HepG2 (cell line): ENCODE results near the gene RAB9A. TPM values are rescaled to one million over a fixed set of nuclear protein-coding genes. Genes with fewer than 3 reads are reported as not detected.

Experiments used
- FOSL2 ChIP-seq: sonication (generic); formaldehyde crosslinking; IDR thresholded peaks from 2 replicates; pipeline ENCODE4 v1.4.0; 2020; ENCODE audit warnings: missing genetic modification reagents
- GABPA ChIP-seq, 2 experiments: IDR thresholded peaks; 2 replicates each; pipeline ENCODE4 v1.6.1; 2011 to 2016; ENCODE audit warnings: low read depth in 2 of 2, low read length in 1 of 2, missing biosample characterization in 1 of 2, missing genetic modification characterization in 1 of 2
- GATAD1 ChIP-seq: IDR thresholded peaks from 2 replicates; pipeline ENCODE4 v1.6.1; 2016; ENCODE audit warnings: missing genetic modification reagents, missing compliant biosample characterization
- HNF4A ChIP-seq: sonication (generic); formaldehyde crosslinking; IDR thresholded peaks from 2 replicates; pipeline ENCODE4 v1.4.0; 2020; ENCODE audit warnings: missing genetic modification reagents
- ISL2 ChIP-seq: sonication (generic); formaldehyde crosslinking; IDR thresholded peaks from 2 replicates; pipeline ENCODE4 v1.5.0; 2020; ENCODE audit warnings: missing genetic modification reagents
- MAX ChIP-seq: IDR thresholded peaks from 2 replicates; pipeline ENCODE4 v1.6.1; 2012; ENCODE audit warnings: inconsistent platforms
- NCOA2 ChIP-seq: sonication (generic); formaldehyde crosslinking; IDR thresholded peaks from 2 replicates; pipeline ENCODE4 v1.8.0; 2022; ENCODE audit warnings: inconsistent platforms
- NFYB ChIP-seq: sonication (generic); formaldehyde crosslinking; IDR thresholded peaks from 2 replicates; pipeline ENCODE4 v1.4.0; 2020; ENCODE audit warnings: missing genetic modification reagents
- NR2C2 ChIP-seq: sonication (generic); formaldehyde crosslinking; IDR thresholded peaks from 2 replicates; pipeline ENCODE4 v1.4.0; 2020; ENCODE audit warnings: missing genetic modification reagents, mild to moderate bottlenecking, moderate library complexity, borderline replicate concordance
- POLR2G ChIP-seq: fragments of 200-400 bp; formaldehyde crosslinking; IDR thresholded peaks from 2 replicates; pipeline ENCODE4 v1.6.1; 2018; ENCODE audit warnings: mild to moderate bottlenecking, low read depth, low read length, moderate library complexity
- SALL1 ChIP-seq: sonication (generic); formaldehyde crosslinking; IDR thresholded peaks from 2 replicates; pipeline ENCODE4 v1.8.0; 2022; ENCODE audit warnings: mild to moderate bottlenecking, missing genetic modification reagents
- SP4 ChIP-seq: sonication (generic); formaldehyde crosslinking; IDR thresholded peaks from 2 replicates; pipeline ENCODE4 v1.8.1; 2023; ENCODE audit warnings: mild to moderate bottlenecking, missing genetic modification reagents
- TARDBP ChIP-seq: sonication (generic); formaldehyde crosslinking; IDR thresholded peaks from 2 replicates; pipeline ENCODE4 v1.8.0; 2022; ENCODE audit warnings: mild to moderate bottlenecking, missing genetic modification reagents
- ZC3H13 ChIP-seq: sonication (generic); formaldehyde crosslinking; IDR thresholded peaks from 2 replicates; pipeline ENCODE4 v1.8.1; 2023; ENCODE audit warnings: mild to moderate bottlenecking, missing genetic modification reagents, moderate library complexity
- ZFX ChIP-seq: sonication (generic); formaldehyde crosslinking; IDR thresholded peaks from 2 replicates; pipeline ENCODE4 v1.4.0; 2020; ENCODE audit warnings: mild to moderate bottlenecking, low read depth, missing genetic modification reagents, moderate library complexity
- ZFY ChIP-seq: sonication (generic); formaldehyde crosslinking; IDR thresholded peaks from 2 replicates; pipeline ENCODE4 v1.4.0; 2020; ENCODE audit warnings: missing genetic modification reagents
- ZGPAT ChIP-seq: IDR thresholded peaks from 2 replicates; pipeline ENCODE4 v1.6.1; 2016; ENCODE audit warnings: mild to moderate bottlenecking
- ZKSCAN8 ChIP-seq: IDR thresholded peaks from 2 replicates; pipeline ENCODE4 v1.6.1; 2016; ENCODE audit warnings: borderline replicate concordance, missing genetic modification reagents, missing compliant biosample characterization
- ZNF350 ChIP-seq: sonication (generic); formaldehyde crosslinking; IDR thresholded peaks from 2 replicates; pipeline ENCODE4 v1.4.0; 2020; ENCODE audit warnings: mild to moderate bottlenecking, low read depth, missing genetic modification reagents, borderline replicate concordance
- ZNF609 ChIP-seq: sonication (generic); formaldehyde crosslinking; IDR thresholded peaks from 2 replicates; pipeline ENCODE4 v1.4.0; 2020; ENCODE audit warnings: mild to moderate bottlenecking, missing genetic modification reagents, borderline replicate concordance
- ZNF704 ChIP-seq: sonication (generic); formaldehyde crosslinking; IDR thresholded peaks from 2 replicates; pipeline ENCODE4 v1.8.1; 2023; ENCODE audit warnings: mild to moderate bottlenecking, inconsistent platforms, moderate library complexity, missing genetic modification reagents, borderline replicate concordance
- polyA plus RNA-seq, 8 experiments: library from polyadenylated mRNA; depleted of rRNA in 3 of 8; stranded (reverse) in 7 of 8; unstranded in 1 of 8; fragments of >200 nt; fragmentation: Illumina TruSeq in 4 of 8; extraction: Trizol in 4 of 8; gene quantifications; 2 replicates each; pipeline versions ENCODE4 v1.2.1 to v1.2.3, GENCODE V29; 2011 to 2016; ENCODE audit warnings: low read depth in 4 of 8, missing spikeins in 1 of 8, mixed read lengths in 1 of 8; ENCODE audit not compliant: insufficient read depth in 1 of 8
- total RNA-seq, 5 experiments: library from RNA; depleted of rRNA; stranded (reverse); fragments of >200 nt; fragmentation: Illumina TruSeq; extraction: Trizol; gene quantifications; 2 replicates each; pipeline ENCODE4 v1.2.3, GENCODE V29; 2016; ENCODE audit warnings: low read depth in 1 of 5

Gene RAB9A
- total and polyA plus RNA-seq, 2 of the 13 experiments (the other 11 are each of a cell fraction or from before 2014, with no cell fraction given) = 10.5 to 23.1 TPM

DNA sequence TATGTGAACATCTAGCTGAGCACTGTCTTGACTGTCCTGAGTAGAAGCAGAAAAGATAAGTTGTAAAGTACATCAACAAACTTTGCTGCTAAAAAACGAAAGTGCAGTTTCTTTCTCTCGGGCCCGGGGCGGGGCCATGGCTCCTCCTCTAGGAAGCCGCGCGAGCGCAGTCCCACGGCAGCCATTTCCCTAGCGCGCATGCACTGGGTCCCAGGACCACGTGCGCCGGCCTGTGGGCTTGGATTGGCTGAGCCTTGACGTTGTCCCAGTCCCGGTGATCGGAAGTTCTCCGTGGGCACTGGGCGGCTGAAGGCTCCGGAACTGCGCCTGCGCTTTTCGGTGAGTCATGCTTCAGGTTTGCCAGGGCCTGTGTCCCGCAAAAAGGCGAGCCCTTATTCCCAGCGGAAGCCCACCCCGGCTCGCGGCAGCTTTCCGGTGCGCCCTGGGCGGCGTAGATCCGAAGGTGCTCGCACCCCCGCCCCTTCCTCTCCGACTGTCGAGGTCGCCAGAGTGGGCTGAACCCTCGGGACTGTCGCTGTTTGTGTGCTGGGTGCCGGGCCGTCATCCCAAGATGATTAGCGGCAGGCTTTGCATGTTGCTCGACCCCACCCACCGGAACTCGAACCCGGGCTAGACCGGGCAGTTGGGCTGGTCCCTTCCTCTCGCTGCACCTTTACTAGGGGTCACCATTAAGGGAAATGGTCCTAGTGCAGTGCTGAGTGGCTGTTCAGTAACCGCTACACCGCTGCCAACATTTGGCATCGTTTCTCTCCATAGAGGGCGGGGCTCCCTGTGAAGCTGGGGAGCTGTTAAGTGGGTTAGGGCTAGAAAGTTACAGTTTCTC, 35.9 kb upstream of the RAB9A start, which contains the start of gene TCEANC (continued):
- TF ChIP-seq ZFX (CRISPR knock-in tag) (peak; percentile 76), SALL1 (CRISPR knock-in tag) (peak; percentile 70), ZNF609 (CRISPR knock-in tag) (no peak), ZC3H13 (0 out of 2 replicates have a peak, but pooled peaks have one; percentile 40), NCOA2 (0 out of 2 replicates have a peak, but pooled peaks have one; percentile 10), SP4 (CRISPR knock-in tag) (0 out of 2 replicates have a peak, but pooled peaks have one; percentile 14), ZNF350 (CRISPR knock-in tag) (peak; percentile 51; the same call in 1 of the 2 replicates), ZKSCAN8 (CRISPR knock-in tag) (no peak), HNF4A (CRISPR knock-in tag) (0 out of 2 replicates have a peak, but pooled peaks have one; percentile 5), TARDBP (peak; percentile 26; the same call in 1 of the 2 replicates), NR2C2 (peak; percentile 43; the same call in 1 of the 2 replicates), FOSL2 (CRISPR knock-in tag) (peak; percentile 91), ZGPAT (CRISPR knock-in tag) (peak; percentile 63), ZFY (CRISPR knock-in tag) (peak; percentile 86), ISL2 (CRISPR knock-in tag) (peak; percentile 54; the same call in 1 of the 2 replicates), GABPA (IDR thresholded peaks at IDR 0.05; ENCODE audit: low read depth, low read length) (peak; percentile 63), GABPA (CRISPR knock-in tag; IDR thresholded peaks at IDR 0.05; ENCODE audit: low read depth) (peak; percentile 86), ZNF704 (CRISPR knock-in tag) (no peak), GATAD1 (CRISPR knock-in tag) (peak; percentile 68), POLR2G (peak; percentile 72; the same call in 1 of the 2 replicates), MAX (peak; percentile 31; the same call in 1 of the 2 replicates), NFYB (CRISPR knock-in tag) (peak; percentile 87)
